Measurements from ENCODE around the gene CDC42EP2. TPM values are rescaled to one million over a fixed set of nuclear protein-coding genes. Genes with fewer than 3 reads are reported as not detected.

Gene CDC42EP2
- total RNA-seq, 2 experiments from 2014 or later: 1.7 TPM; not detected in 1

DNA sequence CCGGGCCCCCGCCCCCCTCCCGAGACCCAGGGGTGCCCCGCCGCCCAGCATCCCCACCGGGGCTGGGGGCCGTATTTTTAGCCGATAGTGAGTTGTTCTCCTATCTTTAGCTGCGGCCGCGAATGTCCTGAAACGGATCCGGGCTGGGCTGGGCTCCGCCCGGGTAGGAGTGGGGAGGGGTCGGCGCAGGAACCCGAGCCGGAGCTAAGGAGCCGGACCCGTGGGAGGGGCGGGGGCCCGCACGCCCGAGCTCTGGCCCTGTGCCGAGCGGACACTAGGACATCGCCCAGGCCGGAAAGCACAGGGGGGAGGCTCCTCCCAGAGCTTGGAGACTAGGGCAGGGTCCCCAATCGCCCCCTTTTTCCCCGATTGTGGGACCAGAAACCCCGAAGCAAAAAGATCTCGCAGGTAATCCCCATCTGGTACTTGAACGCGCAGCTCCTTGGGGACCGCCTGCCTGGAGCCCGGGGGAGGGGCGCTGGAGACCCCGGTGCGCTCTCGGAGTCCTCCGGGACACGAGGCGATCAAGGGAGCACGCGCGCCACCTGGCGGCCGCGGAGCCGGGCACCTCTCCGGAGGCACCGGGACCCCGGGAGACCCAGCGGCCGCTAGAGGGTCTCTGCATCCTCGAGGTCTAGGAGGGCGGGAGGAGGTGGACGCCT is 669 bp downstream of the CDC42EP2 start:
- peak overlapping the region; percentile 96 for H3K4me2 ChIP-seq (ENCODE audit: low read length)
- CTCF ChIA-PET (ENCODE audit: unreplicated experiment): interaction anchor here (0.5 to 1.0 kb wide), 7 partner anchors 14 to 301 kb away, joined by 3 to 5 read pairs (median 3); partner anchors contain the start of gene ARL2
- TF ChIP-seq, protein P1, sequence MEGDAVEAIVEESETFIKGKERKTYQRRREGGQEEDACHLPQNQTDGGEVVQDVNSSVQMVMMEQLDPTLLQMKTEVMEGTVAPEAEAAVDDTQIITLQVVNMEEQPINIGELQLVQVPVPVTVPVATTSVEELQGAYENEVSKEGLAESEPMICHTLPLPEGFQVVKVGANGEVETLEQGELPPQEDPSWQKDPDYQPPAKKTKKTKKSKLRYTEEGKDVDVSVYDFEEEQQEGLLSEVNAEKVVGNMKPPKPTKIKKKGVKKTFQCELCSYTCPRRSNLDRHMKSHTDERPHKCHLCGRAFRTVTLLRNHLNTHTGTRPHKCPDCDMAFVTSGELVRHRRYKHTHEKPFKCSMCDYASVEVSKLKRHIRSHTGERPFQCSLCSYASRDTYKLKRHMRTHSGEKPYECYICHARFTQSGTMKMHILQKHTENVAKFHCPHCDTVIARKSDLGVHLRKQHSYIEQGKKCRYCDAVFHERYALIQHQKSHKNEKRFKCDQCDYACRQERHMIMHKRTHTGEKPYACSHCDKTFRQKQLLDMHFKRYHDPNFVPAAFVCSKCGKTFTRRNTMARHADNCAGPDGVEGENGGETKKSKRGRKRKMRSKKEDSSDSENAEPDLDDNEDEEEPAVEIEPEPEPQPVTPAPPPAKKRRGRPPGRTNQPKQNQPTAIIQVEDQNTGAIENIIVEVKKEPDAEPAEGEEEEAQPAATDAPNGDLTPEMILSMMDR (conservative IDR thresholded peaks at IDR 0.05; ENCODE audit: low read length): peak; percentile 100
- TF ChIP-seq EZH2phosphoT487 (IDR thresholded peaks at IDR 0.05; ENCODE audit: borderline replicate concordance, low read depth, low read length): no peak
- H3K9me2 ChIP-seq (ENCODE audit: insufficient read depth, low read length): no peaks in the 10 kb centered on the region
- no peaks in the 10 kb centered on the region for H3K36me3 ChIP-seq (ENCODE audit: insufficient read depth, low read length)
- peak overlapping the region; percentile 54 for H2AFZ ChIP-seq (ENCODE audit: low read length)
- peak overlapping the region; percentile 74 for H3K4me3 ChIP-seq (ENCODE audit: low read depth, low read length, poor library complexity, severe bottlenecking)
- H3K4me1 ChIP-seq (ENCODE audit: insufficient read depth, low read length, poor library complexity, severe bottlenecking): peaks cover 9% of the 10 kb centered on the region
- H3K27ac ChIP-seq (ENCODE audit: low read depth, low read length, poor library complexity, severe bottlenecking): no peak overlapping the region
- peak; percentile 86 for DNase-seq (ENCODE audit: low spot score)
- intact Hi-C loops (cut with micrococcal nuclease; ENCODE audit: unreplicated experiment): loop anchor here (2.0 to 10.0 kb wide), 5 partner anchors 38 to 471 kb away; partner anchors contain the start of genes CDC42BPG, POLA2 and TM7SF2
- no peaks in the 10 kb centered on the region for H3K9me3 ChIP-seq (ENCODE audit: low read length)
- BruUV-seq (replicated peaks): no TSS peak
- POLR2A ChIA-PET: interaction anchor here (1.2 to 2.9 kb wide), 2 partner anchors 18 to 24 kb away, joined by 3 to 8 read pairs; partner anchors contain the start of gene DPF2
- H3K79me2 ChIP-seq (ENCODE audit: insufficient read depth, low read depth, low read length): no peaks in the 10 kb centered on the region
- no peaks in the 10 kb centered on the region for H4K20me1 ChIP-seq (ENCODE audit: insufficient read depth, low read length)

DNA sequence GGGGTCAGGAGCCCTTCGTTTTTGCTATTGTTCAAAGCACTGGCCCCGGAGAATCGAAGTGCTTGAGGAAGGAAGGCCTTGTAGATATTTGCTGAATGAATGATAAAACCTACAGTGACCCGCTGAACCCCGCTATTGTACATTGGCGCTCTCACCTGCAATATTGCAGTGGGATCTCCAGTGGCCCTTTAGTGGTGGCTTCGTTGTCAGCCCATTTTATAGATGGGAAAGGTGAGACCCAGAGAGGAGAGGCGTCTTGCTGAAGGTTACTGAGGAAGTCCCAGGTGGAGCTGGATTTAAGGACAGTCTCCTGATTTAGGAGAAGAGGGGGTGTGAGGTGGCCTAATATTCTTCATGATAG is 1.2 kb downstream of the CDC42EP2 start:
- Histone ChIP-seq H3K9me2 (ENCODE audit: insufficient read depth, low read length) (no peaks in the 10 kb centered on the region), H3K36me3 (ENCODE audit: insufficient read depth, low read length) (no peaks in the 10 kb centered on the region), H3K4me1 (ENCODE audit: insufficient read depth, low read length, poor library complexity, severe bottlenecking) (peaks cover 9% of the 10 kb centered on the region), H3K4me2 (ENCODE audit: low read length) (peak overlapping the region; percentile 96), H4K20me1 (ENCODE audit: insufficient read depth, low read length) (no peaks in the 10 kb centered on the region), H3K4me3 (ENCODE audit: low read depth, low read length, poor library complexity, severe bottlenecking) (peak overlapping the region; percentile 74), H3K9me3 (ENCODE audit: low read length) (no peaks in the 10 kb centered on the region), H3K27ac (ENCODE audit: low read depth, low read length, poor library complexity, severe bottlenecking) (no peak overlapping the region), H2AFZ (ENCODE audit: low read length) (no peak overlapping the region), H3K79me2 (ENCODE audit: insufficient read depth, low read depth, low read length) (no peaks in the 10 kb centered on the region)
- ChIA-PET CTCF (ENCODE audit: unreplicated experiment) (interaction anchor here (0.6 to 1.0 kb wide), 3 partner anchors 14 to 302 kb away, joined by 3 to 4 read pairs (median 4); partner anchors contain the start of gene ARL2), POLR2A (interaction anchor here (0.7 to 2.9 kb wide), 2 partner anchors 18 to 41 kb away, joined by 3 to 8 read pairs; partner anchors contain the start of gene DPF2)
- BruUV-seq (replicated peaks): no TSS peak
- no peak for TF ChIP-seq EZH2phosphoT487 (IDR thresholded peaks at IDR 0.05; ENCODE audit: borderline replicate concordance, low read depth, low read length)
- TF ChIP-seq, protein P1 (conservative IDR thresholded peaks at IDR 0.05; ENCODE audit: low read length): peak; percentile 25
- intact Hi-C loops (cut with micrococcal nuclease; ENCODE audit: unreplicated experiment): loop anchor here (2.0 to 10.0 kb wide), 5 partner anchors 39 to 471 kb away; partner anchors contain the start of genes CDC42BPG, POLA2 and TM7SF2
- no peak for DNase-seq (ENCODE audit: low spot score)

Measured in OCI-LY7 (cell line).